Esophagus muscularis mucosa (tissue), 4 donors: Measurements from ENCODE around the gene CCDC102B. TPM values are rescaled to one million over a fixed set of nuclear protein-coding genes. Genes with fewer than 3 reads are reported as not detected.

ENCODE experiments used
- DNase-seq: peaks from one replicate; pipeline ENCODE4 v3.0.0-alpha.2; 2017; ENCODE audit errors: extremely low spot score
- H3K27ac ChIP-seq, 4 donors: fragments of 200-600 bp; sonication (generic); replicated peaks in 1 of 4; 1 replicate in 3 of 4; 2 replicates in 1 of 4; pipeline ENCODE4 v1.5.1; 2016 to 2019; ENCODE audit warnings: mild to moderate bottlenecking in 1 of 4
- H3K27me3 ChIP-seq, 4 donors: fragments of 200-600 bp; sonication (generic); one replicate each; pipeline versions ENCODE4 v1.5.1 to v1.6.0; 2016 to 2019
- H3K36me3 ChIP-seq, 4 donors: fragments of 200-600 bp; sonication (generic); one replicate each; pipeline ENCODE4 v1.5.1; 2016 to 2019
- H3K4me1 ChIP-seq, 4 donors: fragments of 200-600 bp; sonication (generic); one replicate each; pipeline ENCODE4 v1.5.1; 2016 to 2019
- H3K4me3 ChIP-seq, 4 donors: fragments of 200-600 bp; sonication (generic); 1 replicate in 2 of 4; 2 replicates in 2 of 4; pipeline ENCODE4 v1.5.1; 2016 to 2019; ENCODE audit warnings: mild to moderate bottlenecking in 4 of 4, moderate library complexity in 1 of 4
- H3K9me3 ChIP-seq, 4 donors: fragments of 200-600 bp; sonication (generic); 1 replicate in 3 of 4; 2 replicates in 1 of 4; pipeline ENCODE4 v1.5.1; 2016 to 2019
- CTCF ChIP-seq, 3 experiments: fragments of 200-600 bp in 2 of 3; fragments of 450-650 bp in 1 of 3; sonication (generic) in 2 of 3; IDR thresholded peaks; one replicate each; pipeline ENCODE4 v1.5.1; 2017 to 2019; ENCODE audit warnings: antibody characterized with exemption in 3 of 3, mild to moderate bottlenecking in 2 of 3, moderate library complexity in 1 of 3
- EP300 ChIP-seq: sonication (generic); formaldehyde crosslinking; IDR thresholded peaks from one replicate; pipeline ENCODE4 v1.6.1; 2017; ENCODE audit warnings: antibody characterized with exemption
- POLR2A ChIP-seq: fragments of 450-650 bp; IDR thresholded peaks from one replicate; pipeline ENCODE4 v1.6.1; 2017; ENCODE audit warnings: antibody characterized with exemption, moderate library complexity, mild to moderate bottlenecking, low read depth
- POLR2AphosphoS5 ChIP-seq, 2 donors: sonication (generic); formaldehyde crosslinking; IDR thresholded peaks; one replicate each; pipeline ENCODE4 v1.6.1; 2017; ENCODE audit warnings: antibody characterized with exemption in 2 of 2
- WGBS: methylation state at CpG from one replicate; pipeline ENCODE4 v1.1.5; 2018; 5-methylcytosine and 5-hydroxymethylcytosine counted together
- intact Hi-C: fragments of 100-400 bp; cut with DNase I; formaldehyde crosslinking; loops from one replicate; pipeline ENCODE4 v1.15.1; 2023
- total RNA-seq, 4 donors: library from RNA; depleted of rRNA; stranded (reverse); fragments of >200 nt; gene quantifications; one replicate each; pipeline versions ENCODE4 v1.1.0 to v1.2.1, GENCODE V29; 2016

CCDC102B gene
- total RNA-seq, 4 donors from 2014 or later, result 3.0 to 6.8 (median 4.8) TPM

- H3K4me1 ChIP-seq, result no peaks in the 10 kb centered on the region
- no peaks in the 10 kb centered on the region for H3K9me3 ChIP-seq
- no peaks in the 10 kb centered on the region for H3K36me3 ChIP-seq
- no peaks in the 10 kb centered on the region for H3K27me3 ChIP-seq
- intact Hi-C loops, result no loop called here
- no peak for TF ChIP-seq CTCF (IDR thresholded peaks at IDR 0.05)
- no peak for TF ChIP-seq POLR2AphosphoS5 (IDR thresholded peaks at IDR 0.05)
- TF ChIP-seq POLR2A, result no peak
- TF ChIP-seq EP300, result no peak
- no peak for DNase-seq
- H3K4me3 ChIP-seq, result no peak overlapping the region
- H3K27ac ChIP-seq, result no peak overlapping the region
- 35% methylated on average over 1 of the region's 1 CpG for WGBS
These were observed 146.4 kb downstream of the CCDC102B start for GRCh38 chr18:68944330-68944729.

GRCh38 chr18:68944826-68945225 is 146.9 kb downstream of the CCDC102B start:
- H3K4me3 ChIP-seq, result no peak overlapping the region
- no peaks in the 10 kb centered on the region for H3K9me3 ChIP-seq
- no peak for TF ChIP-seq EP300
- TF ChIP-seq POLR2A, result no peak
- no peak for TF ChIP-seq CTCF (IDR thresholded peaks at IDR 0.05)
- H3K4me1 ChIP-seq, result no peaks in the 10 kb centered on the region
- H3K27me3 ChIP-seq, result no peaks in the 10 kb centered on the region
- H3K27ac ChIP-seq, result no peak overlapping the region
- DNase-seq, result no peak
- intact Hi-C loops, result no loop called here
- no peaks in the 10 kb centered on the region for H3K36me3 ChIP-seq
- WGBS, result 64% methylated on average over 1 of the region's 1 CpG

DNA sequence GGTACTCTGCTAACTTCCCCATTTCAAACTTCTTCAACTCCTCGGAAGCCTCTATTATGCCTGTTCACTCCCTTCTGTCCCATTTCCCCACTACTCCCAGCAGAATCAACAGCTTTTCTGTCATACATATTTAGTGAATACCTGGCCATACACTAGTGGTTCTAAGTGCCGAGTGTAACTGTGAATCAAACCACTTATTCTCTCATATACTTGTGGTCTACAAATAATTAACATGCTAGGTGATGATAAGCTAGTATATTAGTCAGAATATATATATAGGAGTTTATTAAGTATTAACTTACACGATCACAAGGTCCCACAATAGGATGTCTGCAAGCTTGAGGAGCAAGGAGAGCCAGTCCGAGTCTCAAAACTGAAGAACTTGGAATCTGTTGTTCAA is 150.7 kb downstream of the CCDC102B start:
- Histone ChIP-seq H3K4me1 (no peaks in the 10 kb centered on the region), H3K36me3 (no peaks in the 10 kb centered on the region), H3K9me3 (no peaks in the 10 kb centered on the region), H3K27ac (no peak overlapping the region), H3K27me3 (no peaks in the 10 kb centered on the region), H3K4me3 (no peak overlapping the region)
- WGBS, result 91% methylated on average over 4 of the region's 4 CpGs
- DNase-seq, result no peak
- no peak for TF ChIP-seq EP300
- intact Hi-C loops, result no loop called here

DNA sequence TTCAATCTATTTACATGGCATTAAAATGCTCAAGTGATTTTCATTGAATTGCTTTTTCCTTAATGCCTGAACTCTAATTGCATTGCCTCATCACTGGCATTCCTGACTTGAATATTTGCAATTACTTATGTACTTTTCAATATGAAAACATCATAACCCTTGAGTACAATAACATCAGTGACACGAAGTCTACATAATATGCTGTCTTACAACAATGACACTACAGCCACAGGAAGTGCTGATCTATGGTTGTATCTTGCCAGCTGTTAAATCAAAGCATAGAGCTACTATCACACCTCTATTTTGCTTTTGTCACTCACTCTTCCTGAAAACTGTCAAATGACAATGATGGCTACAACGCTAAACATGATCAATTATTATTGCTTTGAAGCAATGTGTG is 156.9 kb downstream of the CCDC102B start:
- no peak for DNase-seq
- Histone ChIP-seq H3K4me1 (no peaks in the 10 kb centered on the region), H3K27ac (no peak overlapping the region), H3K9me3 (no peaks in the 10 kb centered on the region), H3K27me3 (no peaks in the 10 kb centered on the region), H3K36me3 (no peaks in the 10 kb centered on the region), H3K4me3 (no peak overlapping the region)
- WGBS, result 68% methylated on average over 2 of the region's 2 CpGs
- TF ChIP-seq EP300 (no peak), CTCF (IDR thresholded peaks at IDR 0.05) (no peak), POLR2AphosphoS5 (IDR thresholded peaks at IDR 0.05) (no peak), POLR2A (no peak)
- intact Hi-C loops, result no loop called here

GRCh38 chr18:68956650-68957049 is 158.8 kb downstream of the CCDC102B start:
- H3K9me3 ChIP-seq, result no peaks in the 10 kb centered on the region
- WGBS, result 87% methylated on average over 2 of the region's 2 CpGs
- intact Hi-C loops, result no loop called here

More at GRCh38 chr18:68956650-68957049, 158.8 kb downstream of the CCDC102B start:
- DNase-seq, result no peak
- no peaks in the 10 kb centered on the region for H3K27me3 ChIP-seq
- no peak overlapping the region for H3K27ac ChIP-seq
- TF ChIP-seq CTCF (IDR thresholded peaks at IDR 0.05) (no peak), EP300 (no peak), POLR2AphosphoS5 (IDR thresholded peaks at IDR 0.05) (no peak), POLR2A (no peak)
- H3K4me3 ChIP-seq, result no peak overlapping the region
- H3K4me1 ChIP-seq, result no peaks in the 10 kb centered on the region
- no peaks in the 10 kb centered on the region for H3K36me3 ChIP-seq
